GM12864 (cell line): ENCODE data around the gene MTUS2.

ENCODE experiments used
- DNase-seq: peaks from one replicate; pipeline ENCODE4 v3.0.0-alpha.2; 2011; ENCODE audit warnings: low read depth
- H3K4me3 ChIP-seq: 2 replicates; pipeline ENCODE4 v1.5.1; 2011; ENCODE audit warnings: mild to moderate bottlenecking, low read depth, low read length, control low read depth
- CTCF ChIP-seq: IDR thresholded peaks from 2 replicates; pipeline ENCODE4 v1.5.1; 2011; ENCODE audit warnings: low read depth, mild to moderate bottlenecking, moderate library complexity, low read length, control low read depth, inconsistent platforms; ENCODE audit errors: missing control alignments

MTUS2 gene

GRCh38 chr13:29427937-29428309 is 607.8 kb downstream of the MTUS2 start:
- DNase-seq: no peak
- H3K4me3 ChIP-seq: no peak overlapping the region
- TF ChIP-seq CTCF: no peak

GRCh38 chr13:29428310-29429181 is 608.4 kb downstream of the MTUS2 start:
- DNase-seq: no peak
- TF ChIP-seq CTCF: no peak
- no peak overlapping the region for H3K4me3 ChIP-seq

- no peak for TF ChIP-seq CTCF
- DNase-seq: no peak
- no peak overlapping the region for H3K4me3 ChIP-seq
Observed at GRCh38 chr13:29429286-29429900, 609.3 kb downstream of the MTUS2 start.

GRCh38 chr13:29434217-29434945 is 614.2 kb downstream of the MTUS2 start:
- DNase-seq: peak; percentile 12
- TF ChIP-seq CTCF: no peak
- no peak overlapping the region for H3K4me3 ChIP-seq

- no peak for DNase-seq
- no peak overlapping the region for H3K4me3 ChIP-seq
- no peak for TF ChIP-seq CTCF
Observed at GRCh38 chr13:29435125-29435911, 615.2 kb downstream of the MTUS2 start.

- H3K4me3 ChIP-seq: no peak overlapping the region
- no peak for DNase-seq
- no peak for TF ChIP-seq CTCF
Observed at GRCh38 chr13:29436291-29436690, 616.2 kb downstream of the MTUS2 start.
